Upper lobe of left lung (tissue), 4 donors: Measurements from ENCODE around the gene MYLK.
"Not testable (repeated sequence)": the region's sequence is repeated elsewhere in the genome, so short reads cannot be mapped to it uniquely, and the experiment has no call there.

Experiments
- POLR2A ChIP-seq, 4 donors: fragments of 450-650 bp; IDR thresholded peaks; one replicate each; pipeline ENCODE4 v1.5.1; 2016 to 2017; ENCODE audit warnings: antibody characterized with exemption in 4 of 4, mild to moderate bottlenecking in 2 of 4
- TF ChIP-seq, protein P1 (sequence below), 6 experiments: fragments of 450-650 bp in 4 of 6; fragments of 200-600 bp in 2 of 6; sonication (generic) in 2 of 6; IDR thresholded peaks; one replicate each; pipeline ENCODE4 v1.5.1; 2016 to 2019; ENCODE audit warnings: antibody characterized with exemption in 6 of 6

DNA sequence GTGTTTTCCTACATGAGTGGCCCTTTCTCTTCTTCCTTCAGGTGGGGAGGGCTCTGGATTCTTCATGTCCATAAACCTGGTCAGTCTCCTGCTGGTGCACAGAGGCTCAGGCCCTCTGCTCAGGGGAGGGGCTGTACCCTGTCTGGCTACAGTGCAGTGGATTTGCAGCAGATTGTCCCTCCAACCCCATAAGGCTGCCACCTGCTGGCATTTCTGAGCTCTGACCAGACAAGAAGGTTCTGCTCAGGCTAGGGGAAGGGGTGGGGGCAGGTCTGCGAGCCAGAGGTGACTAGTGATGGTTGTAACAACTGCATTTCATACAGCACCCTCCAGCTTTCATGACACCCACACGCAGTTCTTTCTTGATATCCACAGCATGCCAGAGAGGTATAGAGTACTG is 182.1 kb downstream of the MYLK start:
- TF ChIP-seq, protein P1, sequence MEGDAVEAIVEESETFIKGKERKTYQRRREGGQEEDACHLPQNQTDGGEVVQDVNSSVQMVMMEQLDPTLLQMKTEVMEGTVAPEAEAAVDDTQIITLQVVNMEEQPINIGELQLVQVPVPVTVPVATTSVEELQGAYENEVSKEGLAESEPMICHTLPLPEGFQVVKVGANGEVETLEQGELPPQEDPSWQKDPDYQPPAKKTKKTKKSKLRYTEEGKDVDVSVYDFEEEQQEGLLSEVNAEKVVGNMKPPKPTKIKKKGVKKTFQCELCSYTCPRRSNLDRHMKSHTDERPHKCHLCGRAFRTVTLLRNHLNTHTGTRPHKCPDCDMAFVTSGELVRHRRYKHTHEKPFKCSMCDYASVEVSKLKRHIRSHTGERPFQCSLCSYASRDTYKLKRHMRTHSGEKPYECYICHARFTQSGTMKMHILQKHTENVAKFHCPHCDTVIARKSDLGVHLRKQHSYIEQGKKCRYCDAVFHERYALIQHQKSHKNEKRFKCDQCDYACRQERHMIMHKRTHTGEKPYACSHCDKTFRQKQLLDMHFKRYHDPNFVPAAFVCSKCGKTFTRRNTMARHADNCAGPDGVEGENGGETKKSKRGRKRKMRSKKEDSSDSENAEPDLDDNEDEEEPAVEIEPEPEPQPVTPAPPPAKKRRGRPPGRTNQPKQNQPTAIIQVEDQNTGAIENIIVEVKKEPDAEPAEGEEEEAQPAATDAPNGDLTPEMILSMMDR (IDR thresholded peaks at IDR 0.05), result peak; percentile 49 to 69 (median 58)
- TF ChIP-seq POLR2A (IDR thresholded peaks at IDR 0.05), result not testable (repeated sequence)
